ENCODE measurements around the gene CCDC54.

DNA sequence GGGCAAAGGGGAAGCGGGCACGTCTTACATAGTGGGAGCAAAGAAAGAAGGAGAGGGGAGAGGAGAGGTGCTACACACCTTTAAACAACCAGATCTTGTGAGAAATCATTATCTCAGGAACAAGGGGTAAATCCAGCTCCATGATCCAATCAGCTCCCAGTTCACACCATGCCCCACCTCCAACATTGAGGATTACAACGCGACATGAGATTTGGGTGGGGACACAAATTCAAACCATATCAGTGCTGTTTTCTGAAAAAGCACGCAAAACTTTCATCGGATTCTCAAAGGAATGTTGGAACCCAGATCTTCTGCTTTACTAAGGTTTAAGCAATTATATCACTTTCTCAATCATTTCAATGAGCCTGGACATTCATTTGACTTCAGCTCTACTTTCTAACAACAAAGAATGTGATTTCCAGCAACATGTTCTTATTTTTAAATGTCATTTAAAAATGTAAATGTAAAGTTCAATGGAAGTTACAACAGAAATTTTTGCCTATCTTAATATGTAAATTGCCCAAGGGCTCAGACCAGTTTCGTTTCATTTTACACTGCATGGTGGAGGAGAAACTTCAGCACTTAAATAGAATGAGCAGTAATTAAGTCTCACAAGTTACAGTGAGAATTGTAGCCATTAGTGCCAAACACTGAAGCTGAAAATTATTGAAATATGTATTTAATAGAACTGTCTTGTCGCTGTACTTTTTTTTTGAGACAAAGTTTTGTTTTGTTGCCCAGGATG is 8.4 kb upstream of the CCDC54 start:
- TF ChIP-seq, protein P1, sequence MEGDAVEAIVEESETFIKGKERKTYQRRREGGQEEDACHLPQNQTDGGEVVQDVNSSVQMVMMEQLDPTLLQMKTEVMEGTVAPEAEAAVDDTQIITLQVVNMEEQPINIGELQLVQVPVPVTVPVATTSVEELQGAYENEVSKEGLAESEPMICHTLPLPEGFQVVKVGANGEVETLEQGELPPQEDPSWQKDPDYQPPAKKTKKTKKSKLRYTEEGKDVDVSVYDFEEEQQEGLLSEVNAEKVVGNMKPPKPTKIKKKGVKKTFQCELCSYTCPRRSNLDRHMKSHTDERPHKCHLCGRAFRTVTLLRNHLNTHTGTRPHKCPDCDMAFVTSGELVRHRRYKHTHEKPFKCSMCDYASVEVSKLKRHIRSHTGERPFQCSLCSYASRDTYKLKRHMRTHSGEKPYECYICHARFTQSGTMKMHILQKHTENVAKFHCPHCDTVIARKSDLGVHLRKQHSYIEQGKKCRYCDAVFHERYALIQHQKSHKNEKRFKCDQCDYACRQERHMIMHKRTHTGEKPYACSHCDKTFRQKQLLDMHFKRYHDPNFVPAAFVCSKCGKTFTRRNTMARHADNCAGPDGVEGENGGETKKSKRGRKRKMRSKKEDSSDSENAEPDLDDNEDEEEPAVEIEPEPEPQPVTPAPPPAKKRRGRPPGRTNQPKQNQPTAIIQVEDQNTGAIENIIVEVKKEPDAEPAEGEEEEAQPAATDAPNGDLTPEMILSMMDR (conservative IDR thresholded peaks at IDR 0.05; ENCODE audit: low read length), result no peak
- no peak for TF ChIP-seq EZH2phosphoT487 (IDR thresholded peaks at IDR 0.05; ENCODE audit: borderline replicate concordance)

Data from Loucy (cell line).